ENCODE measurements around the gene SFT2D1.
A peak's percentile ranks its signal among the peaks of the same experiment; 100 is the strongest.
"Not testable (repeated sequence)": the region's sequence is repeated elsewhere in the genome, so short reads cannot be mapped to it uniquely, and the experiment has no call there.

Gene SFT2D1

GRCh38 chr6:166362427-166362826 lies 20.1 kb upstream of the SFT2D1 start:
- DNase-seq (ENCODE audit: low read depth), result not testable (repeated sequence)

GRCh38 chr6:166361077-166361429 lies 18.7 kb upstream of the SFT2D1 start:
- DNase-seq (ENCODE audit: low read depth), result peak; percentile 21

- DNase-seq (ENCODE audit: low read depth), result no peak
These were observed 18.1 kb upstream of the SFT2D1 start for GRCh38 chr6:166360243-166361076.

GRCh38 chr6:166355552-166355951 lies 13.2 kb upstream of the SFT2D1 start:
- DNase-seq (ENCODE audit: low read depth), result no peak

- DNase-seq (ENCODE audit: low read depth), result no peak
These were observed 12.6 kb upstream of the SFT2D1 start for GRCh38 chr6:166354965-166355364.

- no peak for DNase-seq (ENCODE audit: low read depth)
These were observed 11.8 kb upstream of the SFT2D1 start for GRCh38 chr6:166354143-166354542.

GRCh38 chr6:166353507-166353906 lies 11.2 kb upstream of the SFT2D1 start:
- no peak for DNase-seq (ENCODE audit: low read depth)

GRCh38 chr6:166352923-166353322 lies 10.6 kb upstream of the SFT2D1 start:
- no peak for DNase-seq (ENCODE audit: low read depth)

GRCh38 chr6:166351715-166352285 lies 9.5 kb upstream of the SFT2D1 start:
- DNase-seq (ENCODE audit: low read depth), result no peak

- DNase-seq (ENCODE audit: low read depth), result no peak
These were observed 6.1 kb upstream of the SFT2D1 start for GRCh38 chr6:166348305-166348949.

GRCh38 chr6:166346965-166347364 lies 4.6 kb upstream of the SFT2D1 start:
- DNase-seq (ENCODE audit: low read depth), result no peak

GRCh38 chr6:166346449-166346848 lies 4.1 kb upstream of the SFT2D1 start:
- no peak for DNase-seq (ENCODE audit: low read depth)

- not testable (repeated sequence) for DNase-seq (ENCODE audit: low read depth)
These were observed 3.3 kb upstream of the SFT2D1 start for GRCh38 chr6:166345672-166346071.

GRCh38 chr6:166344921-166345320 lies 2.6 kb upstream of the SFT2D1 start:
- not testable (repeated sequence) for DNase-seq (ENCODE audit: low read depth)

GRCh38 chr6:166344240-166344639 lies 1.9 kb upstream of the SFT2D1 start:
- DNase-seq (ENCODE audit: low read depth), result no peak

GRCh38 chr6:166343150-166343487 lies 774 bp upstream of the SFT2D1 start:
- DNase-seq (ENCODE audit: low read depth), result no peak

- no peak for DNase-seq (ENCODE audit: low read depth)
These were observed 382 bp downstream of the SFT2D1 start for GRCh38 chr6:166341977-166342348.

GRCh38 chr6:166341464-166341863 lies 881 bp downstream of the SFT2D1 start:
- DNase-seq (ENCODE audit: low read depth), result no peak

GRCh38 chr6:166338854-166339253 lies 3.5 kb downstream of the SFT2D1 start:
- no peak for DNase-seq (ENCODE audit: low read depth)

- DNase-seq (ENCODE audit: low read depth), result no peak
These were observed 5.5 kb downstream of the SFT2D1 start for GRCh38 chr6:166336847-166337246.

- DNase-seq (ENCODE audit: low read depth), result no peak
These were observed 6.7 kb downstream of the SFT2D1 start for GRCh38 chr6:166335378-166336302.

- no peak for DNase-seq (ENCODE audit: low read depth)
These were observed 7.5 kb downstream of the SFT2D1 start for GRCh38 chr6:166334878-166335277.
